ENCODE results near the gene SLC26A2. TPM values are rescaled to one million over a fixed set of nuclear protein-coding genes. Genes with fewer than 3 reads are reported as not detected.

Gene SLC26A2
- 19.2 and 21.4 TPM in 2 replicates for total RNA-seq

GRCh38 chr5:149960272-149961185 is at the start of gene SLC26A2:
SLC26A2 (plus strand) TSS chr5:149960758; CDS start chr5:149977653, 16,895 bp downstream.

GRCh38 chr5:149944666-149945065 is 15.9 kb upstream of the SLC26A2 start, which contains the start of gene PDE6A:
PDE6A (minus strand) TSS chr5:149944793; CDS start chr5:149944673, 120 bp downstream.

GRCh38 chr5:150000256-150000989 is 39.9 kb downstream of the SLC26A2 start, which contains the start of the genes HMGXB3 and TIGD6:
HMGXB3 (plus strand) TSS chr5:150000739; CDS start chr5:150004853, 4,114 bp downstream.
TIGD6 (minus strand) TSS chr5:150000654; CDS start chr5:149996348, 4,306 bp downstream.

Other genes with a start within 250 kb of the SLC26A2 start
- gene PPARGC1B, start 230.4 kb upstream of the SLC26A2 start, total RNA-seq: 0.39 and 0.63 TPM in 2 replicates
- not detected in 2 replicates for gene PDE6A, start 16.0 kb upstream of the SLC26A2 start, total RNA-seq
- gene TIGD6, start 39.9 kb downstream of the SLC26A2 start, total RNA-seq: 8.9 and 10.2 TPM in 2 replicates
- gene HMGXB3, start 40.0 kb downstream of the SLC26A2 start, total RNA-seq: 46.5 and 50.7 TPM in 2 replicates
- gene CSF1R, start 125.8 kb downstream of the SLC26A2 start, total RNA-seq: 0.26 and 0.69 TPM in 2 replicates
- gene PDGFRB, start 195.1 kb downstream of the SLC26A2 start, total RNA-seq: 195 and 656 TPM in 2 replicates
- gene CDX1, start 206.0 kb downstream of the SLC26A2 start, total RNA-seq: 0.17 and 0.91 TPM in 2 replicates
- gene SLC6A7, start 229.3 kb downstream of the SLC26A2 start, total RNA-seq: 0.20 TPM in 1 of 2 replicates, not detected in the other

Data from smooth muscle cell of the pulmonary artery (primary cell).